RWPE1 (cell line): ENCODE results near the gene CDH12.

Source experiments
- CTCF ChIA-PET: fragments of 350-600 bp; sonication (Branson Sonifier 250); formaldehyde crosslinking; extraction: SDS; loops from one replicate; lab custom pipeline; 2021; lab: Yijun Ruan, JAX
- POLR2A ChIA-PET: fragments of 400-600 bp; formaldehyde crosslinking; extraction: SDS; loops from one replicate; lab custom pipeline; 2020; ENCODE audit warnings: antibody characterized with exemption; ENCODE audit not compliant: low non-redundant PET; lab: Yijun Ruan, JAX
- DNase-seq: peaks from one replicate; pipeline ENCODE4 v3.0.0; 2012; ENCODE audit warnings: low spot score
- H3K27ac ChIP-seq: fragments of 450-650 bp; 2 replicates; pipeline ENCODE4 v1.5.1; 2017
- CTCF ChIP-seq: fragments of 450-650 bp; conservative IDR thresholded peaks from 2 replicates; pipeline ENCODE4 v1.5.1; 2017; ENCODE audit warnings: low read depth, mild to moderate bottlenecking

The CDH12 gene

GRCh38 chr5:21823076-21823574, 1030.0 kb downstream of the CDH12 start:
- DNase-seq: no peak
- CTCF ChIA-PET: no interaction called here
- POLR2A ChIA-PET: no interaction called here
- no peak overlapping the region for H3K27ac ChIP-seq
- no peak for TF ChIP-seq CTCF

GRCh38 chr5:21820527-21820926, 1032.6 kb downstream of the CDH12 start:
- DNase-seq: no peak

GRCh38 chr5:21818370-21818720, 1034.8 kb downstream of the CDH12 start:
- no peak for DNase-seq
- no peak for TF ChIP-seq CTCF
- ChIA-PET CTCF (no interaction called here), POLR2A (no interaction called here)
- no peak overlapping the region for H3K27ac ChIP-seq

More at GRCh38 chr5:21820527-21820926, 1032.6 kb downstream of the CDH12 start:
- TF ChIP-seq CTCF: no peak
- POLR2A ChIA-PET: no interaction called here
- H3K27ac ChIP-seq: no peak overlapping the region
- CTCF ChIA-PET: interaction anchor here (0.7 kb wide), 1 partner anchor 863 kb away, joined by 8 read pairs; no protein-coding TSS in a partner anchor

GRCh38 chr5:21817668-21818369, 1035.3 kb downstream of the CDH12 start:
- H3K27ac ChIP-seq: no peak overlapping the region
- CTCF ChIA-PET: interaction anchor here (0.7 kb wide), 1 partner anchor 215 kb away, joined by 4 read pairs; no protein-coding TSS in a partner anchor
- POLR2A ChIA-PET: no interaction called here
- no peak for DNase-seq
- peak; percentile 55 for TF ChIP-seq CTCF

GRCh38 chr5:21810737-21811316, 1042.3 kb downstream of the CDH12 start:
- TF ChIP-seq CTCF: peak; percentile 71
- H3K27ac ChIP-seq: no peak overlapping the region
- CTCF ChIA-PET: no interaction called here
- POLR2A ChIA-PET: no interaction called here
- DNase-seq: peak; percentile 8

GRCh38 chr5:21809611-21810010, 1043.5 kb downstream of the CDH12 start:
- ChIA-PET CTCF (no interaction called here), POLR2A (no interaction called here)
- H3K27ac ChIP-seq: no peak overlapping the region
- TF ChIP-seq CTCF: no peak
- DNase-seq: no peak
